Activated gamma-delta T cell (primary cell): ENCODE measurements around the gene TNFAIP6.
"Not testable (repeated sequence)": the region's sequence is repeated elsewhere in the genome, so short reads cannot be mapped to it uniquely, and the experiment has no call there.

ENCODE experiments used
- DNase-seq: peaks from one replicate; lab custom pipeline; 2025; lab: John Stamatoyannopoulos, UW

TNFAIP6 gene

GRCh38 chr2:151417650-151418049 is 60.3 kb downstream of the TNFAIP6 start:
- DNase-seq: no peak

DNA sequence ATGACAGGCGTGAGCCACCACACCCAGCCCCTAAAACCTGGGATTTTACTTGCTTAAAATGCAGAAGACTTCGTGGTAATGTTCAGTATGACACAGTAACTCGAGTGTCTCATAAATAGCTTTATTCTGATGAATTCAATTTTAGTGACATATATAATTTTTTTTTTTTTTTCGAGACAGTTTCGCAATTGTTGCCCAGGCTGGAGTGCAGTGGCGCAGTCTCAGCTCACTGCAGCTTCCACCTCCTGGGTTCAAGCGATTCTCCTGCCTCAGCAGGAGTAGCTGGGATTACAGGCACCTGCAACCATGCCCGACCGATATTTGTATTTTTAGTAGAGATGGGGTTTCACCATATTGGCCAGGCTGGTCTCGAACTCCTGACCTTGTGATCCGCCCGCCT is 64.3 kb downstream of the TNFAIP6 start:
- DNase-seq: not testable (repeated sequence)

DNA sequence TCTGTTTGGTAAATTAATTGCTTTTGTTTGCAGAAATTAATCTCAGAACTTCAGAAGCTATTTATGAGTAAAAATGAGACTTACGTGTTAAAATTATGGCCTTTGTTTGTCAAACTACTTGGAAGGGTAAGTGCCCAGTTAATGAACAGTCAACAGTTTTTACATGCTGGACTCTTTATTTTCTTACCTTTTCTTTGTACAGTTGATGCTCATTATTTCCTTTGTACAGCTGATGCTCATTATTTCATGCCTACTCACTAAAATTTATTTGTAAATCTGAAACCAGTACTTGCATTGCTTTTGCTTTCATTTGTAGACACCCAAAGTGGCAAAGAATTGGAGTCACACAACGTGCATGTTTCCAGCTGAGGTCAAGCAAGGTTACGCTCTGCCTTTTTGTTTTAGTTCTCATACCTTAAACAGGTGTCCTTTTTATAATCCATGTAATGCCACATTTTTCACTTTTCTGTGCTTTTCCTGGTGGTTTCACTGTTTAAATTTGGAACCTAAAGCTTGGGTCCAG is 65.6 kb downstream of the TNFAIP6 start:
- DNase-seq: no peak

GRCh38 chr2:151423760-151424159 is 66.4 kb downstream of the TNFAIP6 start:
- DNase-seq: no peak
